PC-9 (cell line): ENCODE results near the gene OR1D5.

Source experiments
- CTCF ChIP-seq: fragments of 200-600 bp; sonication (generic); conservative IDR thresholded peaks from 2 replicates; pipeline ENCODE4 v1.6.1; 2017; ENCODE audit warnings: mixed run types, antibody characterized with exemption, mild to moderate bottlenecking, moderate library complexity
- EZH2 ChIP-seq: fragments of 200-600 bp; sonication (generic); IDR thresholded peaks from 2 replicates; pipeline ENCODE4 v1.8.0; 2017; ENCODE audit warnings: antibody characterized with exemption, low read depth

GRCh38 chr17:3026125-3026855, 37.1 kb downstream of the OR1D5 start:
- TF ChIP-seq CTCF (no peak), EZH2 (no peak)
